Cardiac muscle cell (in vitro differentiated cells and primary cell): ENCODE results near the gene KCNJ5. TPM values are rescaled to one million over a fixed set of nuclear protein-coding genes. Genes with fewer than 3 reads are reported as not detected.

Experiments used
- DNase-seq, 2 donors: peaks; one replicate each; pipeline versions ENCODE4 v3.0.0 to v3.0.0-alpha.2; 2010 to 2017; ENCODE audit warnings: low read depth in 1 of 2, low spot score in 1 of 2
- H3K27ac ChIP-seq: fragments of 200-600 bp; sonication (generic); 2 replicates; pipeline ENCODE4 v1.5.1; 2016
- H3K27me3 ChIP-seq: fragments of 200-600 bp; sonication (generic); 2 replicates; pipeline ENCODE4 v1.6.0; 2016; ENCODE audit warnings: control low read depth
- H3K36me3 ChIP-seq: fragments of 200-600 bp; sonication (generic); 2 replicates; pipeline ENCODE4 v1.5.1; 2016; ENCODE audit warnings: control low read depth
- H3K4me1 ChIP-seq: fragments of 200-600 bp; sonication (generic); 2 replicates; pipeline ENCODE4 v1.8.1; 2017; ENCODE audit warnings: low read depth, mild to moderate bottlenecking, mixed run types
- H3K4me3 ChIP-seq: fragments of 200-600 bp; sonication (generic); 2 replicates; pipeline ENCODE4 v1.5.1; 2016; ENCODE audit warnings: mild to moderate bottlenecking
- H3K9me3 ChIP-seq: fragments of 200-600 bp; sonication (generic); 2 replicates; pipeline ENCODE4 v1.5.1; 2017; ENCODE audit warnings: low read depth, mild to moderate bottlenecking, control low read depth
- polyA plus RNA-seq: library from polyadenylated mRNA; unstranded; fragments of >200 nt; fragmentation: Nextera tagmentation; extraction: Ambion mirVana; gene quantifications from 2 replicates; pipeline ENCODE4 v1.2.1, GENCODE V29; 2016
- total RNA-seq: library from RNA; depleted of rRNA; stranded (reverse); fragments of >200 nt; gene quantifications from 2 replicates; pipeline ENCODE4 v1.2.3, GENCODE V29; 2016
- TF ChIP-seq, protein P1 (sequence below): IDR thresholded peaks from 2 replicates; pipeline ENCODE4 v1.5.1; 2012; ENCODE audit warnings: low read depth, mild to moderate bottlenecking, low read length

KCNJ5 gene
- total and polyA plus RNA-seq, 2 experiments from 2014 or later, result 44.8 to 71.8 TPM

DNA sequence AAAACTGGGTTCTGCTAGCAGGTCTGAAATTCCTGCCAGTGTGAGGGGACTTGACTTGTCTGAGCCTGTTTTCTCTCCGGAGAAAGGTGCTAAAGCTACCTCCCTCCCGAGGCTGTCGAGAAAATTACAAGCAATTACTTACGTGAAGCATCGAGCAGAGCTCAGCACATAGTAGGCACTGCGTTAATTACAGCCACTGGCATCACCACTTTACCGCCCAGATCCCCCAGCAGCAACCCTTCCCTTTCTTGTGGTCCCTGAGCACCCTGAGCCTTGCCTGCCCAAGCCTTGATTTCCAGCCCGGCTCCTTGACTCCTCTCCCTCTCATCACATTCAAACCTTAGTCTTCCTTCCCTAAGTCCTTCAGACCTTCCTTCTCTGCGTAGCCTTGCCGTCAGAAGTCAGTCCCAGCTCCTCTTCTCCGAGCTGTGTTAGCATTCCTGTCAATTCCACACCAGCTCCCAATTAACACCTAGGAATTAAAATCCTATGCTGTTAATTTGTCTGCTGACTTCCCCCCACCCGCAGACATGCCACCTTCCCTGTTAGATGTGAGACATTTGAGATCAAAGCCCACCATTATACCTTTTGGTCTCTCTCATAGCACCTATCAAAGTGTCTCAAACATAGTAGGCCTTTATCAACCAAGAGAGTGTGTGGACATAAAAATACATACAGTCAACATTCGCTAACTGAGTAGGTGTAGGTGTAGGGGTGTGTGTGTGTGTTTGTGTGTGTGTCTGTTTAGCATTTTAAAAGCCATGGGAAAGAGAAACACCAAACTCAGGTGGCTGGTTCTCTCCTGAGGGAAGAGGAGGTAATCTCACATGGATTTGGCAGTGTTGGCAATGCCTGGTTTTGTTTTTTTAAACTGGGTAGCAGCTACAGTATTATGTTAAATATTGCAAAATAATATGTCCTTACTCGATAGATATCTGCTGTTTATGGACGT is 2.8 kb upstream of the KCNJ5 start:
- H3K4me1 ChIP-seq, result peaks cover 45% of the 10 kb centered on the region
- no peak for DNase-seq
- no peaks in the 10 kb centered on the region for H3K27me3 ChIP-seq

DNA sequence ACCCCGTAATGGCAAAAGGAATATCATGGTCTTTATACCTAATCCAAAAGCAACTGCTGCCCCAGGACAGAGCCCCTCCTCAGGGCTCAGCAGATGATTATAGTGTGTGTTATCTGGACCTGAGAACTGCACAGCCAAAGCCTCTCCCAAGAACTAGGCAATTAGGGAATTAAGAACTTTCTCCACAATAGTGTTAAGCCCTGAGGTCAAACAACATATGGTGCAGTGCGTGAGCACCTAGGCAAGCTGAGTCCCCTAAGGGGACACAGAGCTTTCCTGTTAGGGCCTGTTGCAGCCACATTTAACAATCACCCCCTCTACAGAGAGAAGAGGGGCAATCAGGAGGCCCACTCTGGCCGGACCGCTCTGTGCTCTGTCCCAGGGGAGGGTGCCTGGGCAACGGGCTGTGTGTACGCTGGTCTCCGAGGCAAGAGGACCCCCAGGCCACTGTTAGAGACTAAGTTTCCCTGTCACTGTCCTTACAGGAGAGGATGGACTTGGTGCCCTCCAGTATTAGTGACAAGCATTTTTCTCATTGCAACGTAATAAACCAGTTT is 1.4 kb upstream of the KCNJ5 start:
- no peaks in the 10 kb centered on the region for H3K27me3 ChIP-seq
- TF ChIP-seq, protein P1, sequence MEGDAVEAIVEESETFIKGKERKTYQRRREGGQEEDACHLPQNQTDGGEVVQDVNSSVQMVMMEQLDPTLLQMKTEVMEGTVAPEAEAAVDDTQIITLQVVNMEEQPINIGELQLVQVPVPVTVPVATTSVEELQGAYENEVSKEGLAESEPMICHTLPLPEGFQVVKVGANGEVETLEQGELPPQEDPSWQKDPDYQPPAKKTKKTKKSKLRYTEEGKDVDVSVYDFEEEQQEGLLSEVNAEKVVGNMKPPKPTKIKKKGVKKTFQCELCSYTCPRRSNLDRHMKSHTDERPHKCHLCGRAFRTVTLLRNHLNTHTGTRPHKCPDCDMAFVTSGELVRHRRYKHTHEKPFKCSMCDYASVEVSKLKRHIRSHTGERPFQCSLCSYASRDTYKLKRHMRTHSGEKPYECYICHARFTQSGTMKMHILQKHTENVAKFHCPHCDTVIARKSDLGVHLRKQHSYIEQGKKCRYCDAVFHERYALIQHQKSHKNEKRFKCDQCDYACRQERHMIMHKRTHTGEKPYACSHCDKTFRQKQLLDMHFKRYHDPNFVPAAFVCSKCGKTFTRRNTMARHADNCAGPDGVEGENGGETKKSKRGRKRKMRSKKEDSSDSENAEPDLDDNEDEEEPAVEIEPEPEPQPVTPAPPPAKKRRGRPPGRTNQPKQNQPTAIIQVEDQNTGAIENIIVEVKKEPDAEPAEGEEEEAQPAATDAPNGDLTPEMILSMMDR, result no peak
- no peak overlapping the region for H3K27ac ChIP-seq
- H3K36me3 ChIP-seq, result no peaks in the 10 kb centered on the region
- no peak for DNase-seq
- peak overlapping the region; percentile 76 for H3K4me3 ChIP-seq
- H3K4me1 ChIP-seq, result peaks cover 58% of the 10 kb centered on the region
- no peaks in the 10 kb centered on the region for H3K9me3 ChIP-seq

More for the DNA sequence above, 2.8 kb upstream of the KCNJ5 start:
- TF ChIP-seq, protein P1, result no peak
- H3K27ac ChIP-seq, result no peak overlapping the region
- H3K9me3 ChIP-seq, result no peaks in the 10 kb centered on the region
- H3K36me3 ChIP-seq, result no peaks in the 10 kb centered on the region
- no peak overlapping the region for H3K4me3 ChIP-seq

DNA sequence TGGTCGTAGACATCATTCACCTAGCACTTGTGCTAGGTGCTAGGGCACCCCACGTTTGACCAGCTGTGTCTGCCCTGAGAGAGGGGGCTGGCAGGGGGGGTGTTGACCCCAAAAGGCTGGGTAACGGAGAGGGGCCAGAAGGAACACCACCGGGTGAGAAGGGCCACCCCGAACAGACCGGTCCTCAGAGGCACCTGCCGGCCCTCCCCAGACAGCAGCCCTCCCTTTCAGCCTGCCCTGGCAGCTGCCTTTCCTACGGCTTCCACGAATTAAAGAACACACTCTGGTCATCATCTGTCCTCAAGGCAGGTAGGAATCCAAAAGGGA is 977 bp upstream of the KCNJ5 start:
- no peaks in the 10 kb centered on the region for H3K36me3 ChIP-seq
- peak overlapping the region; percentile 87 for H3K27ac ChIP-seq
- H3K4me1 ChIP-seq, result peaks cover 62% of the 10 kb centered on the region
- DNase-seq, result no peak
- no peaks in the 10 kb centered on the region for H3K27me3 ChIP-seq
- TF ChIP-seq, protein P1, result no peak
- H3K4me3 ChIP-seq, result peak overlapping the region; percentile 76
- no peaks in the 10 kb centered on the region for H3K9me3 ChIP-seq

DNA sequence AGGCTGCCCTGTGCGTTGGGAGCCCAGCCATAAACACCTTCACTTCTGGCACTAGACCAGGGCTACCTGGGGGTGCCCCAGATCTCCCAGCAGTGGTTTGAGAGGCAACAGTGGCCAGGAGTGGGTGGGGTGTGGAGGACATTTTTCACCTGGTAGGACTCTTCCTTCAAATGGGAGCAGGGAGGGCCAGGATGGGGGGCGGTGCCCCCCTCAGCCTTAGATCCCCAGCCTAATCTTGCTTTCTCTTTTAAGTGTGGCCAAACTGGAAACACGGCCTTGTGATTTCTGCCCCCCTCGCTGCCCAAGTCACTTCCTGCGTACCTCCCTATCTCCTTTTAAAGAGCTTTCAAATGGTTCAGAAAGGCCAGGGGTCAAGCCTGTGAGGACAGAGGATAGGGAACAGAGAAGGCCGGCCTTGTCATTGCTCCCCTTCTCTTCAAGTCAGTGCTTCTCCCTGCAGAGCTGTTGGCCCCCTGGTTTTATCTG is 800 bp downstream of the KCNJ5 start:
- TF ChIP-seq, protein P1, result no peak
- H3K36me3 ChIP-seq, result no peaks in the 10 kb centered on the region
- no peaks in the 10 kb centered on the region for H3K9me3 ChIP-seq
- peak in 1 of 2 donors; percentile 68 for DNase-seq
- H3K4me3 ChIP-seq, result peak overlapping the region; percentile 76
- H3K4me1 ChIP-seq, result peaks cover 74% of the 10 kb centered on the region
- peak overlapping the region; percentile 87 for H3K27ac ChIP-seq
- no peaks in the 10 kb centered on the region for H3K27me3 ChIP-seq

DNA sequence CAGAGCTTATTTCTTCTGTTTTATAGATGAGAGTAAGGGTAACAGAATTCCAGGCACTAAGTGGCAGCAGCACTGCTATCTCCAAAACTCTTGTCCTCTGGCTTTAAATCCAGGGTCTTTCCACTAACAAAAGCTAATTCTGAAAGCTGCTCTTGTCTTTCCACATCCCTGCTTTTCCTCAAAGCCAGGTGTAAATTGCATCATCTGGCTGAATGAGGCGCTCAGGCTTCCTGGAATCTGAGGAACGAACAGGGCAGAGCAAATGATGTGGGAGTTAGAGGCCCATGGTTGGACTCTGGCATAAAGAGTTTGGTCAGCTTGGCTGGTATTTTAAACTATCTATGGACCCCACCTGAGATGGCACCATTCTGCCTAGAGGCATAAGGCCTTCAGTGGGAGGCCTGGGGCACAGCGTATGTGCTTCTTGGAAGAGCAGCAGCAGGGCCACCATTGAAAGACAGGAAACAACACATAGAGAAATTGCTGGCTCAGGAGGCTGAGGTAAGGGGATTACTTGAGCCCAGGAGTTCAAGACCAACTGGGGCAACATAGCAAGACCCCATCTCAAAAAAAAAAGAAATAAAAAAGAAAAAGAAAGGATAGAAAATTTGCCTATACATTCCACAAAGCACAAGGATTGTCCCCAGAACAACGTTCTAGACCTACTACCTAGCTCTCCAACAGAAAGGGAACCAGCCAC is 1.9 kb downstream of the KCNJ5 start:
- TF ChIP-seq, protein P1, result no peak

More for the DNA sequence above, 1.9 kb downstream of the KCNJ5 start:
- Histone ChIP-seq H3K27ac (peak overlapping the region; percentile 87), H3K36me3 (no peaks in the 10 kb centered on the region), H3K4me1 (peaks cover 74% of the 10 kb centered on the region), H3K9me3 (no peaks in the 10 kb centered on the region), H3K4me3 (peak overlapping the region; percentile 76), H3K27me3 (no peaks in the 10 kb centered on the region)
- DNase-seq, result no peak
